A172 (cell line): ENCODE measurements around the gene GPRC5A. TPM values are rescaled to one million over a fixed set of nuclear protein-coding genes. Genes with fewer than 3 reads are reported as not detected.

ENCODE experiments used
- DNase-seq: peaks from one replicate; pipeline ENCODE4 v3.0.0-alpha.2; 2015; ENCODE audit warnings: low spot score
- total RNA-seq: library from RNA; depleted of rRNA; stranded (reverse); fragments of >200 nt; shearing (Covaris generic); gene quantifications from 2 replicates; pipeline ENCODE4 v1.2.3, GENCODE V29; 2014

The GPRC5A gene
- total RNA-seq, 1 experiment from 2014 or later = 30.0 TPM

DNA sequence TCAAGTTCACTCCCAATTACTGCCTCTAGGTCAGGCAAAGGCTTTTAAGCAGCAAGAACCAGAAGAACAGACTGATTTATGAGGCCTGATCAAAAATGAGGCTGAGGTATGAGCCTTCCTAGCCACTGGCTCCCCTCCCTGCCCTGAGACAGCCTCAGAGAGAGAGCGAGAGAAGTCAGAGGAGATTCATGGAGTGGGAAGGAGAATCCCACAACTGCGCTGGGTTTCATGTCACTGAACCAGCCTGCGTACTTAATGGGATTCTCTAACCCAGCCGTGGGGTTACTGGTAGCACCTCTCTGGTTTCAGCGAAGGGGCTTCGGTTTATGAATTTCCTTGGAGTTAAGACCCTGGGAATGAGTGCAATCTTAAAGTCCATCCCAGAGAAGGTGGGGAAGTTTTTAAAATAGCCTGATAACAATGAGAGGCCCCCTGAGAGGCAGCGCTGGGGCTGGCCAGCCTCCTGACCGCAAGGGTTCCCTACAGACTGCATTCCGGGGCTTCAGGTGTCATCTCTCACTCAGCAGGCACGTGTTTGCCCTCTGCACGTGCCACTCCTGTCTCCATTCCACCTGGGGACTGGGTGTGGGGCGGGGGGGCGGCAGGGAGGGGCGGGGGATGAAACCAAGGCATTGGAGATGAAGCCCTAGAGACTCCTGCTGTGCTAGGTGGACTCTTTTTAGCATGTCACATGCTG, 6.1 kb upstream of the GPRC5A start:
- DNase-seq = no peak

DNA sequence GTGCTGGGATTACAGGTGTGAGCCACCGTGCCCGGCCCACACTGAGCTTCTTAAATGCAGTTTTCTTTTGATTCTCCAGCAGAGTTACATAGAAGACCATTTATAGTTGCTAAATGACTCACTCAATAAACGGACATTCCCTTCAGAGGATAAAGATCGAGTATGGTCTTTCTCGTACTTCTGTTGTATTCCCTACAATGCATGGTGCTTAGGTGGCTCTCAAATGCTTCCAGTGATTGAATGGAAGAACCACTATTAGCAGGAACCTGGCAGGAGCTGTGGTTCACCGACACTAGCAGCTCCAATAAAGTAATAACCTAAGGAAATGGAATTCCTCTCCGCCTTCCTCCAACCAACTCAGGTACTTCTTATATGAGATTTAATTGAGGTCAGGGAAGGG, 3.9 kb upstream of the GPRC5A start:
- DNase-seq = no peak

DNA sequence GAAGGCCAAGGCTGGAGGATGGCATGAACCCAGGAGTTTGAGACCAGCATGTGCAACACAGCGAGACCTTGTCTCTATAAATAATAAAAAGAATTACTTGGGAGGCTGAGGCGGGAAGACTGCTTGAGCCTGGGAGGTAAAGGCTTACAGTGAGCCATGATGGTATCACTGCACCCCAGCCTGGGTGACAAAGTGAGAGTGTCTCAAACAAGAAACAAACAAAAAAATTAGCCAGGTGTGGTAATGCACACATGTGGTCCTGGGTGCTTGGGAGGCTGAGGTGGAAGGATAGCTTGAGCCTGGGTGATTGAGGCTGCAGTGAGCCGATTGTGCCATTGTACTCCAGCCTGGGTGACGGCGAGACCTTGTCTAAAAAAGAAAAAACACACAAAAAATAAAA, 1.7 kb upstream of the GPRC5A start:
- DNase-seq = no peak

DNA sequence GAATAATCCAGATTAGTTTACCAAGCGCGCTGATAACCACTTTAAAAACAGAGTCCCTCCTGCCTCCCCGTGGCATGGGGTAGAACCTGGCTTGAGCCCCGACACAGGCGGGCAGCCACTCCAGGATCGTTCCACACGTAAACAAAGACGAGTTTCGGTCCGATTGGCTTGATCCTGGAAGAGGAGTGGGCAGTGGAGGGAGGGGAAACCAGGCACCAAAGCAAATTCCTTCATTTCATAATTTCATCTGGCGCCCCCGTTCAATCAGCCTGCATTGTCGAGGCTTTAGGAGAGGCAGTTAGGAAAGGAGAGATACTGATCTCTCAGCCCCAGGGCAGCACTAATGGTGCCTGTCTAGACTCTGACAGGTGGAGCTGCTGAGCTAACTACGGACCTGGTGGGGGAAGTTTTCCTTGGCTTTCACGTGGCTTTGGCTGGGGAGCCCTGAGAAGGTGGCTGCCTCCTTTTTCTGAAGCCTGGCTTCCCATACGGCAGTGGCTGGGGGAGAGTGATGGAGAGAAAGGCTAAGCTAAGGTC, 751 bp upstream of the GPRC5A start:
- peak; percentile 61 for DNase-seq

DNA sequence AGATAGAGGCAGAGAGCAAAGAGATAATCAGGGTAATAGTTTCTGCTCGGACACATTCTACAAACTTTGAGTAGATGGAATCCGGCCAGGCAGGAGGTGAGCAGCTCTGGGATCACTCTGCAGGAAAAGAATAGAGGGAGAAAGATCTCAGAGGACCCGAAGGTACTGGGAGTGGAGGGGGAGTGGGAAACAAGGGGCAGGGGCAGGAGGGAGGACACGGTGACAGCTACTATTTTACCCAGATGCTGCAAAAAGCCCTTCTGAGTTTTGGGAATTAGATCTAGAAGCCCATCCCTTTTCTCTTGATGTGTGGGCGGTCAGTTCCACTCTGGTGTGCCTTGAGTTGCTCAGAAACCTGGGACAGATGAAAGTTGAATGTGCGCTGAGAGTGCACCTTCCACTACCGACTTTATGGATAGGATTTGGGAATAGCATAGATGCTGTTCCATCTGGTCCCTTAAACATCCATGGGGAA, 556 bp downstream of the GPRC5A start:
- DNase-seq = no peak

DNA sequence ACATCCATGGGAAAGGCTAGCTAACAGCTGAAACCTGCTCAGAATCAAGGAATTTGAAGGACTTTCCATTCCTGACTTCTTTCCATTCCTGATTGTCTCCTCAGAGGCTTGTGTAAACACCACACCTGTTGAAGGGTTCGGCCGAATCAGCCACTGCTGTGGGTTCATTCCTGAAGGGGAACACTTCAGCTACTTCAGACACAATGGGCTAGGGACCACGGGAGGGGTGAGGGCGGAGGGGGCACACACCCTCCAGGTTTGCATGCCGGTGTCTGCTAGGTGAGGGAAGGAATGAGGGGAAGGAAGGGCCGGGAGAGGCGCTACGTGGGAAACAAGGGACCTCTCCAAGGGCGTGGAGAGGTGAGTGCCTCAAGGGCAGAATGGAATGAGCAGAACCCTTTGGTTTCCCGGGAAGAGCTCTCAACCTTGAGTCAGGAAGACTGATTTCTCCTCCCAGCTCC, 1.3 kb downstream of the GPRC5A start:
- no peak for DNase-seq

DNA sequence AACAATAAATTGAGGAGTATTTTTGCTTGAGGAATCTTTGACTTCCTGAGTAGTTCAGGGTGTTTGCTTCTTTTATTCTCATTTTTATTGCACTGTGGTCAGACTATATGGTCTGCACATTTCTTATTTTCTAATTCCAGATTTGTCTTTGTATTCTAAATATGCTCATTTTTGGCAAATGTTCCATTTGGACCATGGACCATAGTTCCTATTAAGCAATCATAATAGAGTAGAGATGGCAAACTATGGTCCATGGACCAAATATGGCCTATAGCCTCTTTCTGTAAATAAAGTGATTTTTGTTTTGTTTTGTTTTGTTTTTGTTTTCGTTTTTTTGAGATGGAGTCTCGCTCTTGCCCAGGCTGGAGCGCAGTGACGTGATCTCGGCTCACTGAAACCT, 2.1 kb downstream of the GPRC5A start:
- DNase-seq = no peak

DNA sequence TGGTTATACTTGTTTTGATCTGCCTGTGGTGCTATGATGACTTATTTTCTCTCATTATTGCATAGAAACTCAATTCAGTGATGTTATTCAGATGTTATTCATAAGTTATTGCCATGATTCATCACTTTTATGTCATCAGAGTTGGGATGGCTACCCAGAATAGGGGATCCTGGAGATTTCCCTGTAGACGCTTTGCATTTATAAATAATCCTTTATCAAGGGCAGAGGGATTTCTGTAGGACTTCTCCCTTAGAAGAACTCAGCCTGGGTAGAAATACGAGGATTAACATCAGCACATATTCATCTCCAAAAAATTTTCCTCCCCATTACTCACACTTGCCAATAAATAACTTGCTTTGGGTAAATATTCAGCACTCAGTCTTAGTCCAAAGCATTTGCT, 4.9 kb downstream of the GPRC5A start:
- DNase-seq = peak; percentile 40

DNA sequence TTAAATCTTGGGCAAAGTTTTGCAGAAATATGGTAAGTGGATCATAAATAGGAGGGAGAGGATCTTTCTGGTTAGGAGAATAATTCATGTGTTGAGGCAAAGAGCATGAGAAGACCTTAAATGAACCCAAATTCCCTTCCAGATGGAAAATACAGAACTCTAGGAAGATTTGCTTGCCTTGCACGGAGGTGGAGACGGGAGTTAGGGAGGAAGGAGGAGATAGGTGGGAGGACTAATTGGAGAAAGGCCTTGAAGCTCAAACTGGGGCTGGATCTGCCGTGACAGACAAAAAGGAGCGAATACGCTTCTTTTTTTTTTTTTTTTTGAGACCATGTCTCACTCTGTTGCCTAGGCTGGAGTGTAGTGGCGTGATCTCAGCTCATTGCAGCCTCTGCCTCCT, 5.9 kb downstream of the GPRC5A start:
- no peak for DNase-seq

DNA sequence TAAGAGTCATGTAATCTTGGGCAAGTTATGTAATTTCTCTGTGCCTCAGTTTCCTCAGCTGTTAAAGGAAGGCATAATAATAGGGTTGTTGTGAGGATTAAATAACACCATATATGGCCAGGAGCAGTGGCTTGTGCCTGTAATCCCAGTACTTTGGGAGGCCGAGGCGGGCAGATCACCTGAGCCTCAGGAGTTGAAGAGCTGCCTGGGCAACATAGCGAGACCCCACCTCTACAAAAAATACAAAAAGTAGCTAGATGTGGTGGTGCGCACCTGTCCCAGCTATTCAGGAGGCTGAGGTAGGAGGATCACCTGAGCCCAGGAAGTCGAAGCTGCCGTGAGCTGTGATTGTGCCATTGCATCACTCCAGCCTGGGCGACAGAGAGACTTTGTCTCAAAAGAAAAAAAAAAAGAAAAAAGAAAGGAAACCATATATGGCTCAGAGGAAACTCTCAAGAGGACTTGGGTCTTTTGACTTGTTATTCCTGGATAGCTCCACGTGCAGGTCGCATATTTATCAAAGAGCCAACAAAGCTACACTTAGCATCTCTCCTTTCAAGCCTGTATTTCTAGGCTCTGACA, 6.9 kb downstream of the GPRC5A start:
- DNase-seq = no peak

DNA sequence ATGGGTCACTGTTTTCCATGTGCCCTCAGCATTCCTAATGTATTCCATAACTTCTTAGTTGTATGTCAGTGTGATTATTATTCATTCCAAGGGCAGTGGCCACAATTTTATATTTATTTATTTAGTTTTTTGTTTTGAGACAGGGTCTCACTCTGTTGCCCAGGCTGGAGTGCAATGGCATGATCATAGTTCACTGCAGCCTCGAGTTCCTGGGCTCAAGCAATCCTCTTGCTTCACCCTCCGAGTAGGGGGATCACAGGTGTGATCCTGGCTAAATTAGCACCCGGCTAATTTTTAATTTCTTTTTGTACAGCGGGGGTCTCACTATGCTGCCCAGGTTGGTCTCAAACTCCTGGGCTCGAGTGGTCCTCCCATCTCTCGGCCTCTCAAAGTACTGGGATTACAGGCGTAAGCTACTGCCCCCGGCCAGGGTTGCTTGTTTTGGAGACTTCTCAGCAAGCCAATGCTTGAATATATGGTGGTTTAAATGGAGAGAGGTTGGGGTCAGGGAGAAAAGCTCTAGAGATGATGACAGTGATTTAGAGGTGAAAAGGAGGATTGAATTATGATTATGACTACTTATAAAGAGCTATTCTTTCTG, 7.6 kb downstream of the GPRC5A start:
- DNase-seq = no peak

DNA sequence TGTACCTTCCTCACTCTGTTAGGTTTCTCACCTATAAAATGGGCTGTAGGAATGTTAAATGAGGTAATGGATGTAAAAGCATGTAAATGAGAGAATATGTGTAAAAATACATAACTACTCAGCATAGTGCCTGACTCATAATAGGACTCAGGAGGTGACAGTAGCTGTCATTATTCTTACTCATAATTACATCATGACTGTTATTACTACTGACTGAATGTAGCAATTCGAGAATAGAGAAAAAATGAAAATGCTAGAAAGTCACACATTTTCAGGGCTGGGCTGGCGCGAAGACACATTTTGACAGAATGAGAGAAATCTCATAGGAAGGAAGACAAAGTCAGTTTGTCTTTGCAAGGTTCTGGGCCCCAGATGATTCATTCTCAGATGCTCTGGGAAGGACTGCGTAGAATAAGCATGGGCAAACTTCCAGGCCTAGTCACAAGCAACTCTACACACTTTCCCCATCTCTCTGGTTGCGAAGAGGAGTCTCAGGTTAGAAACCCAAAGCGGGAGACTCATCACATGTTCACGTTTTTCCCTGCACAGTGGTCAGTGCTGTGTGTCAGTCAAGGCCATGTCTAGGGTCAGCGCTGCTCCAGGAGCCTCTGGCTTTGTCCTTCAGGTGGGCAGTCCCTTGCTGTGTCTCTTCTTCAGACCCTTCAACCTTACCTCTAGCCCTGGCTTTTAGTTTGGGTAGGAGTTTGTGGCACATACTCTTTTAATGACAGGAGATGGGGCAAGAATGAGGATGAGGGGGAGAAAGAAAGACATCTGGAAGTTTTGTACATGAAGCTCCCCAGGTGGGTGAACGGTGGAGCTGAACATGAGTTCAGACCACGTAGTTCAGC, 8.4 kb downstream of the GPRC5A start:
- DNase-seq = peak; percentile 87

DNA sequence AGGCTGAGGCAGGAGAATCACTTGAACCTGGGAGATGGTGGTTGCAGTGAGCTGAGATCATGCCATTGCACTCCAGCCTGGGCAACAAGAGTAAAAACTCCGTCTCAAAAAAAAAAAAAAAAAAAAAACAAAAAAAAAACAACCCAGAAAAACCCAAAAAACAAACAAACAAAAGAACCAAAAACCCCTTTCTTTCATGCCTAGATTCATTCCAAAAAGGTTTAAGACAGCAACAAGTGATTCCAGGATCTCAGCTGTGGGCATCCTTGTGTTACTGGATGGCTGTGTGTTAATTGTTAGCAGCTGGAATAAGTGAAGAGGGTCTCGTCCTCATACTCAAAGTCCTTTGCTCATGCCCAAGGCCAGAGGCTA, 9.4 kb downstream of the GPRC5A start:
- DNase-seq = no peak

DNA sequence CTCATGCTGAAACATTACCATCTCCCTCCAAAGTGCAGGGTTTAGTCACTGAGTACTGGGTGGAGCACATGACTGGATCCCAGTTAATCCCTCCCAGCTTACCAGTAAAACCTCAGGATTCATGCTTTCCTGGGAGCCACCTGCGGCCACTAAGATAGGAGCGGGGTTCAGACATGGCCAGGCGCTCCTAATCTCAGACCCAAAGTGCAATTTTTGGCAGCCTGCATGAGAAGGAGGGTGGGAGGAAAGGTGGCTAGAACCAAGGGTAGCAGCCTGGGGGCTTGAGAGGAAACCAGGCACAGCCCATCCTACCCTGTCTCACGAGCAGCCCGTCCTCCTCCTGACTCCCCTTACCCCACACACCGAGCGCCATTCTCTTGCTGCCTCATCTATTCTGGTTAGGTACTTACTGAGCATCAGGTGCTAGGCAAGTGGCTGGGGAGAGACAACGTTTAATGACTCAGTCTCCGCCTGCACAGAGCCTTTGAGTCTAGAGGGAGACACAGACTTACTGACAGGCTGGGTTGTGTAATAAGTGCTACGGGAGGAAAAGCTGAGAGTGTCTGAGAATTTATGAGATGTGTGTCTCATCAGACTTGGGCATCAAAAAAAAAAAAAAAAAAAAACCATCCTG, 9.9 kb downstream of the GPRC5A start:
- DNase-seq = peak; percentile 88

DNA sequence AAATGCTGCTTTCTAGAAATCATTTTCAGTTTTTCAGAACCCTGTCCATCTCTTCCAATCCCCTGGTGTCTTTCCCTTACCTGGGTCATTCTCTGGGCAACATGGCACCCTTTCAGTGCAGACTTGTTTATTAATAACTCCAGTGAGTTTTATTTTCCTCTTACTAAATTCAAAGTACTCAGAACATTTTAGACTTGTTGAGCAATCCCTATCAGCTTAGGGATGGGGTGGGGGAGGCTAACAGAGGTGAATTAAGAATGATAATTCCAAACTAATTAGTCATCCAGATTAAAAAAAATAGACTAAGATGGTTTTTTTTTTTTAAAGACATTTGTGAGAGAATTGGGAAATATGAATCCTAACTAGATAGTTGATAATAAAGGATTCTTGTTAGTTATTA, 10.7 kb downstream of the GPRC5A start:
- DNase-seq = no peak

DNA sequence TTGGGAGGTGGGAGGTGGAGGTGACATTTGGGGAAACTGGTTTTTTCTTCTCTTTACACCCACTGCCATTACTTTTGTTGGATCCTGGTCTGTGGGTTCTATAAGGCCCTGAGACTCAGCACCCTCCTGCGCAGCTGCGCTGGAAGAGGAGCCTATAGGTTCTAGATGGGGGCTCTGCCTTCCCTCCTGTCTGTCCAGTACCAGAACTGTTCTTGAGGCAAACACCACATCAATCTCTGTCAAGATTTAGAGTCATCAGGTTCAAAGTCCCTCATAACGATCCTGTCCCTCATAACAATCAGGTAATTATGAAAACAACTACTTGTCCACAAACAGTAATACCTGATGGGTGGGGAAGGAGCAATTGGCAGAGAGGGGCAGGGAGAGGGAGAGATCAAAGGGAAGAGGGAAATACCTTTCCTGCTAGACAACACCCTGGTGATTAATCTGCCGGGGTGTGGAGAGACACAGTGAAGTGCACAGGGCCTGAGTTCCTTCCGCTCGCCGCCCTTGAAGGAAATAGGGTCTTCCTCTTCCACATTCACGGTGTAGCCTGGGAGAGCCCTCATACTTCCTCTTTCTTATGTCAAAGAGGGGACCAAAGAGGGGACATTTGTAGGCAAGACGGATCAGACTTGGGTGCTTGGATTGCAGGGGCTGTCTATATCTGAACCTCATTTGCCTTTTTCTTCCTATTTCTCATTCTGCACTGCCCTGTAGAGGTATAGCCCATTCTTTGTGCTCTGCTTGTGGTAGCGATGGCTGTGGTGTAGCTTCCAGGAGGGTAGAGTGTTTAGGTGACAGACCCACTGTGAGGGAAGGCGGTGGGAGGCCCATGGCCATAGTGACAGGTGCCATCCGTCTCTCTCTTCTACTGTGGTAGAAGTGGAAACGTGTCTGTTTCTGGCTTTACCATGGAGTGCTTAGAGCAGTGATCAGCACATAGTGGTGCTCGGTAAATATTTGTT, 12.6 kb downstream of the GPRC5A start:
- DNase-seq = no peak

DNA sequence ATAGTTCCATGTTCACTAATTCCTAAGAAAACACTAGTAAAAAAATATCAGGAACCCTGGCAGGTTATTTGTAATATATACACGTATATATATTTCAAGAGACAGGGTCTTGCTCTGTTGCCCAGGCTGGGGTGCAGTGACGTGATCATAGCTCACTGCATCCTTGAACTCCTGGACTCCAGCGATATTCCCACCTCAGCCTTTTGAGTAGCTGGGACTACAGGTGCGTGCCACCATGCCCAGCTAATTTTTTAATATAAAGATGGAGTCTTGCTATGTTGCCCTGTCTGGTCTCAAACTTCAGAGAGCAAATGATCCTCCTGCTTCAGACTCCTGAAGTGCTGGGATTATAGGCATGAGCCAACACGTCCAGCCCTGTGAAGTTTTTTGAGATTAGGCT, 16.2 kb downstream of the GPRC5A start:
- DNase-seq = no peak

DNA sequence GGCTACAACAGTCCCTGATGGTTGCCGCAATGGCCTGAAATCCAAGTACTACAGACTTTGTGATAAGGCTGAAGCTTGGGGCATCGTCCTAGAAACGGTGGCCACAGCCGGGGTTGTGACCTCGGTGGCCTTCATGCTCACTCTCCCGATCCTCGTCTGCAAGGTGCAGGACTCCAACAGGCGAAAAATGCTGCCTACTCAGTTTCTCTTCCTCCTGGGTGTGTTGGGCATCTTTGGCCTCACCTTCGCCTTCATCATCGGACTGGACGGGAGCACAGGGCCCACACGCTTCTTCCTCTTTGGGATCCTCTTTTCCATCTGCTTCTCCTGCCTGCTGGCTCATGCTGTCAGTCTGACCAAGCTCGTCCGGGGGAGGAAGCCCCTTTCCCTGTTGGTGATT, 16.9 kb downstream of the GPRC5A start:
- DNase-seq = no peak

DNA sequence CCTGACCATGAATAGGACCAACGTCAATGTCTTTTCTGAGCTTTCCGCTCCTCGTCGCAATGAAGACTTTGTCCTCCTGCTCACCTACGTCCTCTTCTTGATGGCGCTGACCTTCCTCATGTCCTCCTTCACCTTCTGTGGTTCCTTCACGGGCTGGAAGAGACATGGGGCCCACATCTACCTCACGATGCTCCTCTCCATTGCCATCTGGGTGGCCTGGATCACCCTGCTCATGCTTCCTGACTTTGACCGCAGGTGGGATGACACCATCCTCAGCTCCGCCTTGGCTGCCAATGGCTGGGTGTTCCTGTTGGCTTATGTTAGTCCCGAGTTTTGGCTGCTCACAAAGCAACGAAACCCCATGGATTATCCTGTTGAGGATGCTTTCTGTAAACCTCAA, 17.3 kb downstream of the GPRC5A start:
- DNase-seq = no peak

DNA sequence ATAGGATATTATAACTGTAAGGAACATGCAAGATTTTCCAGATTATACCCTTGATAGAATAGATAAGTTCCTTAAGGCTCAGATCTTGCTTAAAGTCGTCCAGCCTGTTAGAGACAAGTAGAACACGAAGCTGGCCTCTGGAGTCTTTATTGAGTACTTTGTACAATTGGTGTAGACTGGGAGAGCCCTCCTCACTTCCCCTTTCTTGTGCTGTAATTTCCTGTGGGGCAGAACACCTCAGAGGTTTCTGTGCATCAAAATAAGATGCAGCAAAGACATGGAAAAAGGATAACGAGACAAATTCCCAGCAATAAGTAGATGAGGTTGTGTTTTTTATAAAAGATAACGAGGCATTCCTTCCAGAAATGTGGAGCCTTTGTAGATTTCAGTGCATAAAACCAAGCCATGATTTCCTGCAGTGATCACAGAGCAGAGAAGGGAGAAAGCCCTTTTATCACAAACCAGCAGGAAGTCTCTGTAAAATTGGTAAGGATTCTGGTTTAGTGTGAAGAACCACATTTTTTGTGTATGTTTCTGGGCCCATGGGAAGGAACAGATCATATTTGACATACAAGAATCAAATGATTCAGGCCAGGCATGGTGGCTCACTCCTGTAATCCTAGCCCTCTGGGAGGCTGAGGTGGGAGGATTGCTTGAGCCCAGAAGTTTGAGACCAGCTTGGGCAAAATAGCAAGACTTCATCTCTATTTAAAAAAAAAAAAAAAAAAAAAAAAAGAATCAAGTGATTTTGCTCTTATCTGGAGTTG, 18.0 kb downstream of the GPRC5A start:
- DNase-seq = no peak
